Measurements from ENCODE around the gene TUBB4A.
A peak's percentile ranks its signal among the peaks of the same experiment; 100 is the strongest.

The TUBB4A gene

DNA sequence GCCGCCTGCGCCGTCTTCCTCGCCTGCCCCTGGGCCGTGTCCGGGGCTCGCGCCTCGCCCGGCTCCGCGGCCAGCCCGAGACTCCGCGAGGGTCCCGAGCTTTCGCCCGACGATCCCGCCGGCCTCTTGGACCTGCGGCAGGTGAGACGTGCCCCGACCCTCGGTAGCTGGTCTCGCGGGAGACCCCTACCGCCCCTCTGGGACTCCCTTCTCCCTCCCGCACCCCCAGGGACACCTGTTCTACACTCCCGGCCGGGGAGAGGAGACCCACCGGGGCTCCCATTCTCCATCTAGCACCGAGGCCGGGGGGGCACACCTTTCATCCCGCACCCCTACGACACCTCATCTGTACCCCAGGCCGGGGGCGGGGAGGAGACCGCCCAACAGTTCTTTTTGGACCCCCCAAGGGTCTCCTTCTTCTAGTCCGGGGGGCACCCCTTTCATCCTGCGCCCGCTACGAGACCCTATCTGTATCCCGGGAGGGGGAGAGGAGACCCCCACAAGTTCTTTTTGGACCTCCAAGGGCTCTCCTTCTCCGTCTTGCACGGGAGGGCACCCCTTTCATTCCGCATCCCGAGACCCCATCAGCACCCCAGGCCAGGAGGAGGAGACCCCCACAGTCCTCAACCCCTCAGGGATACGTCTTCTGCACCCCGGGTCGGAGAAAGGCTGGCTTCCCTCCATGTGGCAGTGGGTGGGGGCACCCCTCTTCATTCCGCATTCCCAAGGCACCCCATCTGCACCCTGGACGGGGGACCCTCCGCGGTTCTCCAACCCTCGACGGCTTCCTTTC lies 29.2 kb upstream of the TUBB4A start:
- POLR2A ChIA-PET, result interaction anchor here (0.6 kb wide), 1 partner anchor 138 kb away, joined by 3 read pairs; no protein-coding TSS in a partner anchor
- Histone ChIP-seq H3K9me3 (ENCODE audit: control extremely low read depth in 1 of 5, control insufficient read depth in 4 of 5, insufficient read depth in 2 of 5, low read depth in 1 of 5, low read length in 4 of 5) (no peaks in the 10 kb centered on the region), H3K4me1 (ENCODE audit: control extremely low read depth in 1 of 4, control insufficient read depth in 4 of 4, insufficient read depth in 4 of 4, low read length in 3 of 4) (peaks cover 6 to 53% (median 41%) of the 10 kb centered on the region in 4 experiments), H3K4me3 (ENCODE audit: control insufficient read depth in 1 of 7, extremely low read depth in 1 of 7, insufficient read depth in 4 of 7, low read depth in 2 of 7, low read length in 6 of 7) (peak overlapping the region; percentile 26 to 78 (median 63)), H3K36me3 (ENCODE audit: control insufficient read depth in 4 of 4, insufficient read depth in 4 of 4, low read length in 3 of 4) (no peaks in the 10 kb centered on the region), H3K27ac (ENCODE audit: insufficient read depth in 1 of 2, low read depth in 1 of 2, low read length in 2 of 2, poor library complexity in 1 of 2, severe bottlenecking in 2 of 2) (peak overlapping the region in 1 of 2 experiments; percentile 64), H3K27me3 (replicated peaks in 2 of 5; ENCODE audit: control insufficient read depth in 4 of 5, insufficient read depth in 5 of 5, low read length in 4 of 5) (peaks cover 0 to 22% (median 10%) of the 10 kb centered on the region in 5 experiments)
- WGBS (ENCODE audit: insufficient coverage), result 11% methylated on average over 36 of the region's 57 CpGs
- CTCF ChIA-PET, result interaction anchor here (0.8 to 1.3 kb wide), 2 partner anchors 11 to 21 kb away, joined by 3 read pairs; no protein-coding TSS in a partner anchor
- no peak for DNase-seq

- Histone ChIP-seq H3K4me3 (ENCODE audit: control insufficient read depth in 1 of 7, extremely low read depth in 1 of 7, insufficient read depth in 4 of 7, low read depth in 2 of 7, low read length in 6 of 7) (peak within 1 kb of the TSS; percentile 26 to 78 (median 63)), H3K27ac (ENCODE audit: insufficient read depth in 1 of 2, low read depth in 1 of 2, low read length in 2 of 2, poor library complexity in 1 of 2, severe bottlenecking in 2 of 2) (peak within 1 kb of the TSS in 1 of 2 experiments; percentile 64), H3K36me3 (ENCODE audit: control insufficient read depth in 4 of 4, insufficient read depth in 4 of 4, low read length in 3 of 4) (no peaks in the 10 kb centered on the region), H3K9me3 (ENCODE audit: control extremely low read depth in 1 of 5, control insufficient read depth in 4 of 5, insufficient read depth in 2 of 5, low read depth in 1 of 5, low read length in 4 of 5) (no peaks in the 10 kb centered on the region), H3K4me1 (ENCODE audit: control extremely low read depth in 1 of 4, control insufficient read depth in 4 of 4, insufficient read depth in 4 of 4, low read length in 3 of 4) (peaks cover 6 to 52% (median 39%) of the 10 kb centered on the region in 4 experiments), H3K27me3 (replicated peaks in 2 of 5; ENCODE audit: control insufficient read depth in 4 of 5, insufficient read depth in 5 of 5, low read length in 4 of 5) (peaks cover 0 to 22% (median 10%) of the 10 kb centered on the region in 5 experiments)
- peak; percentile 74 to 84 (median 80) for DNase-seq
- CTCF ChIA-PET, result interaction anchor here (0.8 to 1.3 kb wide), 2 partner anchors 12 to 22 kb away, joined by 3 read pairs; no protein-coding TSS in a partner anchor
- POLR2A ChIA-PET, result no interaction called here
- WGBS (ENCODE audit: insufficient coverage), result under 1% methylated on average over 44 of the region's 44 CpGs
Observed at GRCh38 chr19:6530386-6531162, 28.5 kb upstream of the TUBB4A start, which contains the start of gene TNFSF9. Gene TNFSF9 (plus strand): TSS chr19:6531026. CDS start chr19:6531037, 11 bp downstream.

- H3K4me3 ChIP-seq (ENCODE audit: control insufficient read depth in 1 of 7, extremely low read depth in 1 of 7, insufficient read depth in 4 of 7, low read depth in 2 of 7, low read length in 6 of 7), result no peak overlapping the region
- H3K9me3 ChIP-seq (ENCODE audit: control extremely low read depth in 1 of 5, control insufficient read depth in 4 of 5, insufficient read depth in 2 of 5, low read depth in 1 of 5, low read length in 4 of 5), result no peaks in the 10 kb centered on the region
- H3K27ac ChIP-seq (ENCODE audit: insufficient read depth in 1 of 2, low read depth in 1 of 2, low read length in 2 of 2, poor library complexity in 1 of 2, severe bottlenecking in 2 of 2), result peak overlapping the region in 1 of 2 experiments; percentile 64
- WGBS (ENCODE audit: insufficient coverage), result 76% methylated on average over 2 of the region's 2 CpGs
- peaks cover 0 to 22% (median 10%) of the 10 kb centered on the region in 5 experiments for H3K27me3 ChIP-seq (replicated peaks in 2 of 5; ENCODE audit: control insufficient read depth in 4 of 5, insufficient read depth in 5 of 5, low read length in 4 of 5)
- no peak for DNase-seq
- no peaks in the 10 kb centered on the region for H3K36me3 ChIP-seq (ENCODE audit: control insufficient read depth in 4 of 4, insufficient read depth in 4 of 4, low read length in 3 of 4)
- ChIA-PET CTCF (no interaction called here), POLR2A (no interaction called here)
- H3K4me1 ChIP-seq (ENCODE audit: control extremely low read depth in 1 of 4, control insufficient read depth in 4 of 4, insufficient read depth in 4 of 4, low read length in 3 of 4), result peaks cover 6 to 52% (median 39%) of the 10 kb centered on the region in 4 experiments
Observed at GRCh38 chr19:6529937-6530385, 27.9 kb upstream of the TUBB4A start.

DNA sequence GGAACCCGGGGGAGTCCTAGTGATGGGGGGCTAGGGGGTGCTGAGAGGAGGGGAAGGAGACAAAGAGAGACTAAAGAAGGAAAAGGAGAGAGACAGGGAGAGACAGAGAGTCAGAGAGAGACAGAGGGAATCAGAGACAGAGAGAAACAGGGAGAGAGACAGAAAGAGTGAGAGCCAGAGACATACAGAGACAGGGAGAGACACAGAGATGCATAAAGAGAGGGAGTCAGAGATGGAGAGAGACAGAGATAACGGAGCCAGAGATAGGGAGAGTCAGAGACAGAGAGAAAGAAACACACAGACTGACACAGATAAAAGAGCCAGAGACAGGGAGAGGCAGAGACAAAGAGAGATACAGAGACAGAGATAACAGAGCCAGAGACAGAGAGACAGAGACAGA lies 27.2 kb upstream of the TUBB4A start:
- Histone ChIP-seq H3K27ac (ENCODE audit: insufficient read depth in 1 of 2, low read depth in 1 of 2, low read length in 2 of 2, poor library complexity in 1 of 2, severe bottlenecking in 2 of 2) (peak overlapping the region in 1 of 2 experiments; percentile 64), H3K27me3 (replicated peaks in 2 of 5; ENCODE audit: control insufficient read depth in 4 of 5, insufficient read depth in 5 of 5, low read length in 4 of 5) (peaks cover 0 to 22% (median 10%) of the 10 kb centered on the region in 5 experiments), H3K4me1 (ENCODE audit: control extremely low read depth in 1 of 4, control insufficient read depth in 4 of 4, insufficient read depth in 4 of 4, low read length in 3 of 4) (peaks cover 6 to 52% (median 39%) of the 10 kb centered on the region in 4 experiments), H3K9me3 (ENCODE audit: control extremely low read depth in 1 of 5, control insufficient read depth in 4 of 5, insufficient read depth in 2 of 5, low read depth in 1 of 5, low read length in 4 of 5) (no peaks in the 10 kb centered on the region), H3K4me3 (ENCODE audit: control insufficient read depth in 1 of 7, extremely low read depth in 1 of 7, insufficient read depth in 4 of 7, low read depth in 2 of 7, low read length in 6 of 7) (no peak overlapping the region), H3K36me3 (ENCODE audit: control insufficient read depth in 4 of 4, insufficient read depth in 4 of 4, low read length in 3 of 4) (no peaks in the 10 kb centered on the region)
- ChIA-PET POLR2A (no interaction called here), CTCF (no interaction called here)
- 75% methylated on average over 2 of the region's 2 CpGs for WGBS (ENCODE audit: insufficient coverage)
- no peak for DNase-seq

- 28% methylated on average over 3 of the region's 9 CpGs for WGBS (ENCODE audit: insufficient coverage)
- ChIA-PET CTCF (no interaction called here), POLR2A (no interaction called here)
- peak overlapping the region in 1 of 7 experiments; percentile 15 for H3K4me3 ChIP-seq (ENCODE audit: control insufficient read depth in 1 of 7, extremely low read depth in 1 of 7, insufficient read depth in 4 of 7, low read depth in 2 of 7, low read length in 6 of 7)
- no peak overlapping the region for H3K27ac ChIP-seq (ENCODE audit: insufficient read depth in 1 of 2, low read depth in 1 of 2, low read length in 2 of 2, poor library complexity in 1 of 2, severe bottlenecking in 2 of 2)
- H3K27me3 ChIP-seq (replicated peaks in 2 of 5; ENCODE audit: control insufficient read depth in 4 of 5, insufficient read depth in 5 of 5, low read length in 4 of 5), result peaks cover 0 to 22% (median 10%) of the 10 kb centered on the region in 5 experiments
- DNase-seq, result peak in 2 of 3 donors; percentile 78
- peaks cover 6 to 52% (median 39%) of the 10 kb centered on the region in 4 experiments for H3K4me1 ChIP-seq (ENCODE audit: control extremely low read depth in 1 of 4, control insufficient read depth in 4 of 4, insufficient read depth in 4 of 4, low read length in 3 of 4)
- H3K36me3 ChIP-seq (ENCODE audit: control insufficient read depth in 4 of 4, insufficient read depth in 4 of 4, low read length in 3 of 4), result no peaks in the 10 kb centered on the region
- H3K9me3 ChIP-seq (ENCODE audit: control extremely low read depth in 1 of 5, control insufficient read depth in 4 of 5, insufficient read depth in 2 of 5, low read depth in 1 of 5, low read length in 4 of 5), result no peaks in the 10 kb centered on the region
Observed at GRCh38 chr19:6528544-6529121, 26.5 kb upstream of the TUBB4A start.

DNA sequence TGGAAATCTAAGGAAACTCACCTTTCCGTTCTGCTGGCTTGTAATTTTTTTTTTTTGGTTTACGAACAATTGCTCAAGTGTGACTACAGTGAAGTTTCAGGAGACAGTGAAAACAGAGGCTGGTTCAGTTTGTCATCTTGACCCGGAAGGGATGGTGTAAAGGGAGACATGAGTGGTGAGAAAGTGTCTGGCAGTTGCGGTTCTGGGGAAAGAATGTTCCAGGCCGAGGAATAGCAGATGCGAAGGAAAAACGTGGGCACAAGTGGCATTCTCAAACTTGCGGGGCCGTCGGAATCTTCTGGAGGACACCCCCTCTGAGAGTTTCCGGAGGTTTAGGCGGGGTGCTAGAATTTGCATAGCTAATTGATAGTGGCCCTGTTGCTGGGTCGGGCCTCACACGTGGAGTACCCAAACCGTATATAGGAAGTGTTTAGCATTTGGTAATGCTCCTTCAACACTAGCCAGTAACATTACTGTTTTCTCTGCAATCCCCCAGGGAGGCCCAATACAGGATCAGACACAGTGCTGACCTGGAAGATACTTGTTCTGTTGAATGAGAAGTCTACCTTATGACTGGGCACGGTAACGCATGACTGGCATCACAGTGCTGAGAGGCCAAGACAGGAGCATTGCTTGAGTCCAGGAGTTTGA lies 25.9 kb upstream of the TUBB4A start:
- ChIA-PET POLR2A (no interaction called here), CTCF (no interaction called here)
- DNase-seq, result no peak
- Histone ChIP-seq H3K9me3 (ENCODE audit: control extremely low read depth in 1 of 5, control insufficient read depth in 4 of 5, insufficient read depth in 2 of 5, low read depth in 1 of 5, low read length in 4 of 5) (no peaks in the 10 kb centered on the region), H3K4me3 (ENCODE audit: control insufficient read depth in 1 of 7, extremely low read depth in 1 of 7, insufficient read depth in 4 of 7, low read depth in 2 of 7, low read length in 6 of 7) (no peak overlapping the region), H3K4me1 (ENCODE audit: control extremely low read depth in 1 of 4, control insufficient read depth in 4 of 4, insufficient read depth in 4 of 4, low read length in 3 of 4) (peaks cover 6 to 50% (median 39%) of the 10 kb centered on the region in 4 experiments), H3K27ac (ENCODE audit: insufficient read depth in 1 of 2, low read depth in 1 of 2, low read length in 2 of 2, poor library complexity in 1 of 2, severe bottlenecking in 2 of 2) (no peak overlapping the region), H3K36me3 (ENCODE audit: control insufficient read depth in 4 of 4, insufficient read depth in 4 of 4, low read length in 3 of 4) (no peaks in the 10 kb centered on the region), H3K27me3 (replicated peaks in 2 of 5; ENCODE audit: control insufficient read depth in 4 of 5, insufficient read depth in 5 of 5, low read length in 4 of 5) (peaks cover 0 to 22% (median 10%) of the 10 kb centered on the region in 5 experiments)
- WGBS (ENCODE audit: insufficient coverage), result 91% methylated on average over 14 of the region's 17 CpGs
